GM03348 (cell line): ENCODE results near the gene SMIM36.
"Not testable (repeated sequence)": the region's sequence is repeated elsewhere in the genome, so short reads cannot be mapped to it uniquely, and the experiment has no call there.

Experiments used
- DNase-seq: peaks from one replicate; pipeline ENCODE4 v3.0.0; 2012; ENCODE audit warnings: low spot score

SMIM36 gene

GRCh38 chr17:55414983-55415382 is 96.3 kb downstream of the SMIM36 start:
- DNase-seq, result no peak

GRCh38 chr17:55413825-55414489 is 97.3 kb downstream of the SMIM36 start:
- no peak for DNase-seq

- no peak for DNase-seq
Observed at GRCh38 chr17:55411463-55411855, 99.8 kb downstream of the SMIM36 start.

- no peak for DNase-seq
Observed at GRCh38 chr17:55410722-55411462, 100.4 kb downstream of the SMIM36 start.

- no peak for DNase-seq
Observed at GRCh38 chr17:55409030-55409800, 102.0 kb downstream of the SMIM36 start.

- DNase-seq, result no peak
Observed at GRCh38 chr17:55407641-55408566, 103.3 kb downstream of the SMIM36 start.

GRCh38 chr17:55405600-55405999 is 105.7 kb downstream of the SMIM36 start:
- DNase-seq, result no peak

GRCh38 chr17:55404197-55404596 is 107.1 kb downstream of the SMIM36 start:
- DNase-seq, result not testable (repeated sequence)

GRCh38 chr17:55402374-55402773 is 108.9 kb downstream of the SMIM36 start:
- DNase-seq, result no peak
